Activated CD4-positive, alpha-beta T cell treated with anti-CD3 and anti-CD28 coated beads, Interleukin-2, amount 10 ng/mL, durations not matched to agents 7 days and 5 days (primary cell): ENCODE data around the gene DRD2. TPM values are rescaled to one million over a fixed set of nuclear protein-coding genes. Genes with fewer than 3 reads are reported as not detected.

Source experiments
- CTCF ChIA-PET: fragments of 350-600 bp; sonication (Branson Sonifier 250); formaldehyde crosslinking; loops from one replicate; lab custom pipeline; 2021; ENCODE audit warnings: antibody characterized with exemption; lab: Charles Lee
- POLR2A ChIA-PET: fragments of 350-600 bp; sonication (Branson Sonifier 250); formaldehyde crosslinking; loops from one replicate; lab custom pipeline; 2021; ENCODE audit warnings: antibody characterized with exemption; lab: Charles Lee
- DNase-seq: peaks from one replicate; pipeline ENCODE4 v3.0.0-alpha.2; 2020
- H3K27ac Mint-ChIP-seq: one replicate; pipeline ENCODE4 v1.8.0; 2021; ENCODE audit warnings: mild to moderate bottlenecking, moderate library complexity, mixed read lengths
- H3K27me3 Mint-ChIP-seq: one replicate; pipeline ENCODE4 v1.8.0; 2021; ENCODE audit warnings: mixed read lengths
- H3K36me3 Mint-ChIP-seq: one replicate; pipeline ENCODE4 v1.8.0; 2021; ENCODE audit warnings: low read depth, mixed read lengths
- H3K4me1 Mint-ChIP-seq: one replicate; pipeline ENCODE4 v1.8.0; 2021; ENCODE audit warnings: mixed read lengths
- H3K4me3 Mint-ChIP-seq: one replicate; pipeline ENCODE4 v1.8.0; 2021; ENCODE audit warnings: mild to moderate bottlenecking, moderate library complexity, mixed read lengths
- H3K9me3 Mint-ChIP-seq: one replicate; pipeline ENCODE4 v1.8.0; 2021; ENCODE audit warnings: mixed read lengths
- total RNA-seq, 2 experiments: library from RNA; stranded (reverse); gene quantifications; one replicate each; pipeline ENCODE4 v1.2.3, GENCODE V29; 2021

DRD2 gene
- total RNA-seq, 2 experiments from 2014 or later: not detected

DNA sequence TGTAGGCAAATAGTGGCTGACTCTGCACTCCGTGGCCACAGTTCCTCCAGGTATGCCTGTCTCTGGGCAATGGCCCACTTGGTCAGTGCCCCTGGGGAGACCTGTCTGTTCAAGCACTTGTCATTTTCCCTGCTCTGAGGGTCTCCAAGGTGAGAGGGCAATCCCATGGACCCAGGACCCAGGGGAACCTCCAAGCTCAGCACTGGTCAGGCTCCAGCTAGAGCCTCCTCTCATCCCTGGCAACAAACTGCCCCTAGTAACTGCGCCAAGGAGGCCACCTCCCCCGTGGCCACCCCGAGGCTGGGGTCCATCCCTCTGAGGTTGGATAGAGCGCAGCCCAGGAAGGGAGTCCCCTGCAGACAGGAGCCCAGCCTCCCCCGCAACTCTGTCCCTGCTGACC is 88.3 kb downstream of the DRD2 start:
- POLR2A ChIA-PET: no interaction called here
- H3K4me1 Mint-ChIP-seq: no peaks in the 10 kb centered on the region
- CTCF ChIA-PET: no interaction called here
- H3K27ac Mint-ChIP-seq: no peak overlapping the region
- H3K9me3 Mint-ChIP-seq: no peaks in the 10 kb centered on the region
- no peak overlapping the region for H3K4me3 Mint-ChIP-seq
- H3K36me3 Mint-ChIP-seq: no peaks in the 10 kb centered on the region
- H3K27me3 Mint-ChIP-seq: peaks cover 2% of the 10 kb centered on the region
- no peak for DNase-seq

DNA sequence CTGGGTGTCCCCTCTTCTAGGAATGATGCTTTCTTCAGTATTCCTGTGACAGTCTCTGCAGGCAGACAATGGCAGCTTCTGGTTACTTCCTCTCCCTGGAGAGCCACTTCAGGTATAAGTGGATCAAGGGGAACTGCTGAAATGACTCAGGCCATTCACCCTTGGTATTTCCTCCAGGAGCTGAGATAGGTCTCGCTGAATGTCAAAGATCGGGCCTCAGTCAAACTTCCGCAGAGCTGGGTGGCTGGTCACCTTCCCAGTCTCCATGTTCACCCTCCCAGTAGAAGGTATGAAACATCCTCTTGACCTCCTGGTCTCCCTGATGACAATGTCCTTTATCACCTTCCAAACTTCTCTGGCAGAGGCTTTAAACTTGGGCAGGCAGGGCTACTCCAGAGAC is 89.4 kb downstream of the DRD2 start:
- Mint-ChIP-seq H3K27ac (no peak overlapping the region), H3K36me3 (no peaks in the 10 kb centered on the region), H3K4me1 (no peaks in the 10 kb centered on the region), H3K9me3 (no peaks in the 10 kb centered on the region), H3K4me3 (no peak overlapping the region), H3K27me3 (peaks cover 2% of the 10 kb centered on the region)
- ChIA-PET POLR2A (no interaction called here), CTCF (interaction anchor here (0.8 kb wide), 1 partner anchor 203 kb away, joined by 3 read pairs; no protein-coding TSS in a partner anchor)
- no peak for DNase-seq

DNA sequence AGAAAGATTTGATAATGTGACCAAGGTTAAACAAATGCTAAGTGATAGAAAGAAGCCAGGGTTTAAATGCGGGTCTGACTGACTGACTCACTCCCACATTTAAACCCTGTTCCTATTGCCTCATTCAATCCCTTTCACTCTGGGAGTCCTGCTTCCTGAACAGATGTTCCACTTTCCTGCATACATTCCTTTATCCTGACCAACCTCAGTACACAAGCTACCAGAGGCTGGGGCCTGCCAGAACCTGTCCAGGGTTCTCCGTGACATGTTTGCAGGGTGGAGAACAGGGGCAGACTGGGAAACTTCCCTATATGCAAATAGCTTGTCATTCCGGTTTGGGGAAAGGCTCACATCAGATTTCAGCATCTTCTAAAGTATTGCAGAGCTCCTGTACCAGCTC is 90.6 kb downstream of the DRD2 start:
- no peak for DNase-seq
- no peak overlapping the region for H3K4me3 Mint-ChIP-seq
- H3K27me3 Mint-ChIP-seq: peaks cover 2% of the 10 kb centered on the region
- ChIA-PET CTCF (no interaction called here), POLR2A (no interaction called here)
- H3K9me3 Mint-ChIP-seq: no peaks in the 10 kb centered on the region
- H3K4me1 Mint-ChIP-seq: no peaks in the 10 kb centered on the region
- no peak overlapping the region for H3K27ac Mint-ChIP-seq
- no peaks in the 10 kb centered on the region for H3K36me3 Mint-ChIP-seq

DNA sequence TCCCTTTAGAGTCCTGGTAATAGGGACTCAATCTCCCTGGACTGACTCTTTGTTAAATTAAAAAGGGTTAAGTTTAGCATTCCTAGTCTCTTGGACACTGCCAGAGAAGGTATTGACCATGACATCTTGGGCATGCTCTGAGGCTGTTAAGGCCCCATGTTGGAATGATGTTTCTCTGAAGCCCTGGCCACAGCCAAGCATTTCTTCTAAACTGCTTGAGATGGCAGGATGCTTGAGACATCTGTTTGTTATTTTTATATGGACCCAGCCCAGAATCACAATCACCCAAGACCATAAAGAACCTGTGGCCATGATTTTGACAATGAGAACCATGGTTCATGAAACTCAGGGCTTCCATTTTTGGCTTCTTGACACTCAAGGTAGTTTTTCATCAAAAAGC is 93.1 kb downstream of the DRD2 start:
- peaks cover 2% of the 10 kb centered on the region for H3K27me3 Mint-ChIP-seq

DNA sequence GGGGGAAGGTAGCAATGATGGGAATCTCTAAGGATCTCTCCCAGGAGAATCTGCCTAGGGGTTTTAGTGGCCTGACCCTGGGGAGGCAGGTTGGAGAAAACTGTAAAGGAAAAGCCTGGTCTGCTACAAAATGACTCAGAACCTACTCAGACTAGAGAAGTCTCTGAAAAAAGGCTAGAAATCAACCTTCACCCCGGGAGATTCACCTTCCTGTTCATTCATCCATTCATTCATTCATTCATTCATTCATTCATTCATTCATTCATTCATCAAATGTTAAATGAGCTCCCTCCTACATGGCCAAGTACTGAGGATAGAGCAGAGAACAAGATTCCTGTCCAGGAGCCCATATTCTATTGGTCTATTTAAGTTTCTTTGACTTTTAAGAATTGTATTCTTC is 96.5 kb downstream of the DRD2 start:
- Mint-ChIP-seq H3K36me3 (no peaks in the 10 kb centered on the region), H3K4me3 (no peak overlapping the region), H3K27me3 (no peaks in the 10 kb centered on the region), H3K4me1 (no peaks in the 10 kb centered on the region), H3K27ac (no peak overlapping the region), H3K9me3 (no peaks in the 10 kb centered on the region)
- ChIA-PET POLR2A (no interaction called here), CTCF (interaction anchor here (1.1 kb wide), 1 partner anchor 11 kb away, joined by 3 read pairs; no protein-coding TSS in a partner anchor)
- no peak for DNase-seq

More for the DNA sequence above, 93.1 kb downstream of the DRD2 start:
- no peaks in the 10 kb centered on the region for H3K9me3 Mint-ChIP-seq
- CTCF ChIA-PET: interaction anchor here (1.2 kb wide), 1 partner anchor 11 kb away, joined by 3 read pairs; no protein-coding TSS in a partner anchor
- DNase-seq: no peak
- H3K4me3 Mint-ChIP-seq: no peak overlapping the region
- H3K4me1 Mint-ChIP-seq: no peaks in the 10 kb centered on the region
- H3K36me3 Mint-ChIP-seq: no peaks in the 10 kb centered on the region
- no peak overlapping the region for H3K27ac Mint-ChIP-seq
- POLR2A ChIA-PET: no interaction called here

DNA sequence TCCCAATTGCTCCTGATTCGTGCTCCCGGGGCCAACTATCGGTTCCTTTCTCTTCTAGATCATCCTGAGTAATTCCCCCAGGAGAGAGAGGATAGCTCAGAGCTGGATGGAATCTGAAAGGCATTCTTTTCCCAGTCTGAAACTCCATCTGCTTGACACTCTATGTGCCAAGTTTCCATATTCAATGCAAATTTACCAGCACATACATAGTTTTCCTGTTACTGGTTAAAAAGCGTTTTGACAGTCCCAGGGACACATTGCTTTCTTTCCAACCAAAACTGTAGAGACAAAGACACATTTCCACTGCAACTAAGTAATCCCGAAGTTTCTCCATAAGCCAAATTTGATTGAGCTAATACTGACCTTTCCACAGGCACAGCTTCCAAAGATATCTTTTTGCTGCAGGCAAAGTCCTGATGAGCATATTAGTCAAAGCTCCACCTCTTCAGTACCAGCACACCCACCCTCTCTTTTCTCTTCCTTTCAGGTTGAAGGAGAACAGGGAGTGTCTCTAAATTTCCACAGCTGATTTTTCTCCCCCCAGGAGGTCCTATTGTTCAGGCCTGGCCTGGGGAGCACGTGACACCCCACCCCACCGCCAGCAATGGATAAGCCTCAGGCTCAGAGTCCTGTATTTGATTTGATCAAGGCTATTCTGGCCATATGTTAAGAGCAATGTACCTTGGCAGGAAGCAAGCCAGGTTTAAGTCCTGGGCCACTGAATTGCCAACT is 97.4 kb downstream of the DRD2 start:
- Mint-ChIP-seq H3K4me1 (no peaks in the 10 kb centered on the region), H3K36me3 (no peaks in the 10 kb centered on the region), H3K4me3 (no peak overlapping the region), H3K27ac (no peak overlapping the region), H3K9me3 (no peaks in the 10 kb centered on the region), H3K27me3 (no peaks in the 10 kb centered on the region)
- no peak for DNase-seq
- POLR2A ChIA-PET: no interaction called here
- CTCF ChIA-PET: no interaction called here

DNA sequence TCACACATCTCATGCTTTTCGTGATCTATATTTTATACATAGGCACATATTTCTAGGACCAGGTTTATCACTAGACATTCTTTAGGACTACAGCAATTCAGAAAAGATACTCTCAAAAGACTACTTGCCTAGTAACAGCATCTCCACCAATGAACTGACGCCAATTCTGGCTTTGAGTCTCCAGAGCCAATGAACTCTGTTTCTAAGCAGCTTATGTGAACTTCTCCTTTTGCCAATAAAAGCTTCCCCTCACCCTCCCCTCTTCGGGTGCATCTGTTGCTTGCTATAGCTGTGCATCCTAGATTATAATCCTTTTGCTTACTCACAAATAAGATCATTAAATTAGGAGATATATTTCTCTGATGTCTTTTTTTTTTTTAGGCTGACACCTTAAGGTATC is 99.0 kb downstream of the DRD2 start:
- DNase-seq: no peak
- ChIA-PET CTCF (interaction anchor here (0.6 to 1.3 kb wide), 3 partner anchors 21 to 586 kb away, joined by 3 to 4 read pairs (median 3); no protein-coding TSS in a partner anchor), POLR2A (no interaction called here)
- H3K4me1 Mint-ChIP-seq: no peaks in the 10 kb centered on the region
- no peak overlapping the region for H3K27ac Mint-ChIP-seq
- no peaks in the 10 kb centered on the region for H3K9me3 Mint-ChIP-seq
- no peak overlapping the region for H3K4me3 Mint-ChIP-seq
- no peaks in the 10 kb centered on the region for H3K36me3 Mint-ChIP-seq
- no peaks in the 10 kb centered on the region for H3K27me3 Mint-ChIP-seq

DNA sequence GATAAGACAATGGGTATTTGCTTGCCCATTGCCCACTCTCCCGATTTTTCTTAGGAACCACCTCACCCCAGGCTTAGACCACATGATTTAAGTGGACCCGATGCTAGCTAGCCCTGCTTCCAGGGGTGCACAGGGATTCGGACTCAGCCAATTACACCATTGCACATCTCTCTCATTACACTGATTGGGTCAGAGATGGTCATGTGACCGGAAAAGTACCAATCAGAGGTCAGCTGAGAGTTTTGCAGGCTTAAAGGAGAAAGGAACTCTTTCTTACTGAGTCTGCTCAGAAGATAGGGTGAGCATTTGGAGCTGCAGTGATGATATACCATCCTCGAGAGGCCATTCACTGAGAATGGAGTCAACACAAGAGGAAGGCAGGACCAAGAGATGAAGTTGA is 99.8 kb downstream of the DRD2 start:
- no peaks in the 10 kb centered on the region for H3K36me3 Mint-ChIP-seq

DNA sequence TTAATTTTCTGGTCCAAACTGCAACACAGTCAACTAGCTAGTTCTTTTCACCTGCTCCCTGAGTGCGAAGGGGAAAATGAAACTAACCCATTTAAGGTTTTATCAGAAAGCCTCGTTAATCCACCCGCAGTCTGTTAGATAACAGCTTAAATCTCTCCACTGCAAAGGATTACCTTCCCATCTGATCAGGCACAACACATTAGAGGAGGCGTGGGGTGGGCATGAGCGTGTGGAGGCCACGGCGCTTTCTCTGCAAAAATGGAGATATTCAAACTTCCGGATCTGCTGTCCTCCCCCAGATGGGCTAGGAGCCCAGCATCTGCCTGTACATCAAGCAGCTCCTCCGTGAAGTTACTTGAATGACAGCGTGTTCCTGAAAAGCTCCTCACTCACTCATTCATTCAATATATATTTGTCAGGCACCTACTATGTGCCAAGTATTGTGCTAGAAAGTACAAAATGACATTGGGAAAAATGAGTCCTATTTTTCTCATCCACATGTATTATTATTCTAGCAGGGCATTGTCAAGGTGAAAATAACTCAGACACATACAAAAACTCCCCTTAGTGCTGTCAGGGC is 101.1 kb downstream of the DRD2 start:
- Mint-ChIP-seq H3K36me3 (no peaks in the 10 kb centered on the region), H3K27me3 (no peaks in the 10 kb centered on the region), H3K9me3 (no peaks in the 10 kb centered on the region), H3K4me3 (no peak overlapping the region), H3K27ac (no peak overlapping the region), H3K4me1 (no peaks in the 10 kb centered on the region)
- ChIA-PET CTCF (interaction anchor here (0.6 kb wide), 1 partner anchor 1153 kb away, joined by 4 read pairs; no protein-coding TSS in a partner anchor), POLR2A (no interaction called here)
- no peak for DNase-seq

More for the DNA sequence above, 99.8 kb downstream of the DRD2 start:
- DNase-seq: no peak
- H3K4me3 Mint-ChIP-seq: no peak overlapping the region
- H3K4me1 Mint-ChIP-seq: no peaks in the 10 kb centered on the region
- POLR2A ChIA-PET: no interaction called here
- CTCF ChIA-PET: interaction anchor here (1.3 kb wide), 1 partner anchor 22 kb away, joined by 4 read pairs; no protein-coding TSS in a partner anchor
- no peaks in the 10 kb centered on the region for H3K9me3 Mint-ChIP-seq
- no peak overlapping the region for H3K27ac Mint-ChIP-seq
- H3K27me3 Mint-ChIP-seq: no peaks in the 10 kb centered on the region

DNA sequence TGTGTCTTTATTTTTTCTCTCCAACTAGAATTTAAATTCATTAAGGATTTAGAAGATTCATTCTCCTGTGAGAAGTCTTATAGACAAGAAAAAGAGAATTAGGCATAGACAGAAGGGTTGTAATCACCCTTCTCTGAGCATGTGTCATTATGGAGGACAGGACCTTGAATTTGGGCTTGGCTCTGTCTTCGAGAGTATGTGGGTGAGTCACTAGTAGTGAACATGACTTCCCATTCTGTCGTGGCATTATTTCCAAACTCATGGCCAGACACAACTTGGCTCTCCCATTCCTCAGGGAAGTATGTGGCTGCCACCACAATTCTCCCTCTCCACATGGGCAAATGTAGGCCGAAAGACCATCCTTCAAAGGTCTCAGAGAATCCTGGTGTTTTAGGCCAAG is 101.9 kb downstream of the DRD2 start:
- H3K9me3 Mint-ChIP-seq: no peaks in the 10 kb centered on the region

DNA sequence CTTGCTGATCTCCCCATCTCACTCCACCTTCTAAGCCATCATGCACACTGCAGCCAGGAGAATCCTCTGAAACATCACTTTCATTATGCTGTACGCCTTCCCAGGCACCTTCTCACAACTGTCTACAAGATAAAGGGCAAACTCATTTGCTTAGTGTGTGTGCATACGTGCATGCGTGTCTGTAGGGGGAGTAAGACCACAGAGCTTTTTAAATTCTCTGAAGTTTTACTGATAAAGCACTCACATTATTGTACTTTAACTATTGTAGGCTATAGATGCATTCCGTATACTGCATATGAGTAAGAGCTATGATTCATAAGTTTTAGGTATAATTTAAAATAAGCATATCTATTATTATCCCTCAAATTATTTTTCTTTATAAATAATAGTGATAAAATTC is 102.9 kb downstream of the DRD2 start:
- no peaks in the 10 kb centered on the region for H3K4me1 Mint-ChIP-seq
- POLR2A ChIA-PET: no interaction called here
- no peak for DNase-seq
- no peaks in the 10 kb centered on the region for H3K27me3 Mint-ChIP-seq
- H3K4me3 Mint-ChIP-seq: no peak overlapping the region
- H3K9me3 Mint-ChIP-seq: no peaks in the 10 kb centered on the region
- CTCF ChIA-PET: no interaction called here
- H3K27ac Mint-ChIP-seq: no peak overlapping the region
- H3K36me3 Mint-ChIP-seq: no peaks in the 10 kb centered on the region

More for the DNA sequence above, 101.9 kb downstream of the DRD2 start:
- ChIA-PET CTCF (interaction anchor here (0.6 kb wide), 1 partner anchor 1153 kb away, joined by 4 read pairs; no protein-coding TSS in a partner anchor), POLR2A (no interaction called here)
- Mint-ChIP-seq H3K27ac (no peak overlapping the region), H3K27me3 (no peaks in the 10 kb centered on the region), H3K36me3 (no peaks in the 10 kb centered on the region), H3K4me1 (no peaks in the 10 kb centered on the region), H3K4me3 (no peak overlapping the region)
- no peak for DNase-seq

DNA sequence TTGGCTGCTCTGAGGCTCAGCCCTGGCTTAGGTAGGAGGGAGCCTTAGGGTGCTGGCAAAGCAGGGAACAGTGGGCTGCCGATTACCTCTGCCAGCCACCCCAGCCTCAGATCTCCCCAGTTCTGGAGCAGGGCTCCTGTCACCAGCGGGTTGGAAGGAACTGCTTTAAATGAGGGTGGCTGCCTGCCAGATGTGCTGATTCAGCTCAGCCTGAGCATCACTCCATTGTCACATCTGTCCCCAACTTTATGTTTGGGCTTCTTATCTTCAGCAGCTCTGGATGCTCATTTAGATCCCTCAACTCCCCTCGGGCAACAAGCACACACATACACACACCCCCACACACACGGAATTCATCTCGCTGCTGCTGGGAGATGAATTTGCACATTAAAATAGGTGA is 104.6 kb downstream of the DRD2 start:
- no peaks in the 10 kb centered on the region for H3K27me3 Mint-ChIP-seq
- ChIA-PET CTCF (no interaction called here), POLR2A (no interaction called here)
- peaks cover 11% of the 10 kb centered on the region for H3K4me1 Mint-ChIP-seq
- no peaks in the 10 kb centered on the region for H3K36me3 Mint-ChIP-seq
- no peak overlapping the region for H3K27ac Mint-ChIP-seq
- DNase-seq: no peak
- H3K9me3 Mint-ChIP-seq: no peaks in the 10 kb centered on the region
- no peak overlapping the region for H3K4me3 Mint-ChIP-seq

DNA sequence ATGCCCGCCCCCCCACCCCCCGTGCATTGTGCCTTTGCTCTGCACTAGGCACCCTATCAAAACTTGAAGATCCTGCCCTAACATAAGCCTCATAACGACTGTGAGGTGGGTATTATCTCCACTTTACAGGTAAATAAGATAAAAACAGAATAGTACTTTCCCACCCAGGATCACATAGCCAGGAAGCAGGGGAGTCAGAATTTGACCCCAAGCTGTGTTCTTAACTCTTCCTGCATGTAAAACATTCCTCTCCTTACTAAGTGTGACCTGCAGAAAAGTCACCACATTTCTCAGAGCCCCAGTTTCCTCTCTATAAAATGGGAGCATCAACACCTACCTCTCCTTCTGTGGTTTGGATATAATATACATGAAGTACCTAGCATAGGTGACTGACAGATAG is 105.8 kb downstream of the DRD2 start:
- H3K4me3 Mint-ChIP-seq: no peak overlapping the region
- CTCF ChIA-PET: no interaction called here
- no peaks in the 10 kb centered on the region for H3K27me3 Mint-ChIP-seq
- no peaks in the 10 kb centered on the region for H3K36me3 Mint-ChIP-seq
- H3K27ac Mint-ChIP-seq: no peak overlapping the region
- DNase-seq: no peak
- no peaks in the 10 kb centered on the region for H3K9me3 Mint-ChIP-seq
- POLR2A ChIA-PET: no interaction called here
- peaks cover 16% of the 10 kb centered on the region for H3K4me1 Mint-ChIP-seq
